IgD-negative memory B cell (primary cell): ENCODE measurements around the gene GDF9. TPM values are rescaled to one million over a fixed set of nuclear protein-coding genes. Genes with fewer than 3 reads are reported as not detected.

Source experiments
- H3K27ac Mint-ChIP-seq, 3 donors: one replicate each; pipeline ENCODE4 v1.8.0; 2020 to 2022; ENCODE audit warnings: mild to moderate bottlenecking in 3 of 3, mixed read lengths in 3 of 3, moderate library complexity in 1 of 3
- H3K27me3 Mint-ChIP-seq: one replicate; pipeline ENCODE4 v1.8.0; 2021; ENCODE audit warnings: mixed read lengths
- H3K36me3 Mint-ChIP-seq: one replicate; pipeline ENCODE4 v1.8.0; 2020; ENCODE audit warnings: mild to moderate bottlenecking, mixed read lengths
- H3K4me1 Mint-ChIP-seq, 3 donors: one replicate each; pipeline ENCODE4 v1.8.0; 2020 to 2022; ENCODE audit warnings: mixed read lengths in 3 of 3, mild to moderate bottlenecking in 1 of 3
- H3K4me3 Mint-ChIP-seq, 4 donors: one replicate each; pipeline ENCODE4 v1.8.0; 2020 to 2022; ENCODE audit warnings: mild to moderate bottlenecking in 4 of 4, mixed read lengths in 4 of 4, moderate library complexity in 3 of 4
- H3K9me3 Mint-ChIP-seq, 3 donors: one replicate each; pipeline ENCODE4 v1.8.0; 2020 to 2021; ENCODE audit warnings: mixed read lengths in 3 of 3, mild to moderate bottlenecking in 1 of 3
- polyA plus RNA-seq: library from polyadenylated mRNA; unstranded; fragments of 300-500 nt; fragmentation: Illumina TruSeq; gene quantifications from one replicate; pipeline ENCODE4 v1.2.3, GENCODE V29; 2021

The GDF9 gene
- polyA plus RNA-seq, 1 donor from 2014 or later = not detected

DNA sequence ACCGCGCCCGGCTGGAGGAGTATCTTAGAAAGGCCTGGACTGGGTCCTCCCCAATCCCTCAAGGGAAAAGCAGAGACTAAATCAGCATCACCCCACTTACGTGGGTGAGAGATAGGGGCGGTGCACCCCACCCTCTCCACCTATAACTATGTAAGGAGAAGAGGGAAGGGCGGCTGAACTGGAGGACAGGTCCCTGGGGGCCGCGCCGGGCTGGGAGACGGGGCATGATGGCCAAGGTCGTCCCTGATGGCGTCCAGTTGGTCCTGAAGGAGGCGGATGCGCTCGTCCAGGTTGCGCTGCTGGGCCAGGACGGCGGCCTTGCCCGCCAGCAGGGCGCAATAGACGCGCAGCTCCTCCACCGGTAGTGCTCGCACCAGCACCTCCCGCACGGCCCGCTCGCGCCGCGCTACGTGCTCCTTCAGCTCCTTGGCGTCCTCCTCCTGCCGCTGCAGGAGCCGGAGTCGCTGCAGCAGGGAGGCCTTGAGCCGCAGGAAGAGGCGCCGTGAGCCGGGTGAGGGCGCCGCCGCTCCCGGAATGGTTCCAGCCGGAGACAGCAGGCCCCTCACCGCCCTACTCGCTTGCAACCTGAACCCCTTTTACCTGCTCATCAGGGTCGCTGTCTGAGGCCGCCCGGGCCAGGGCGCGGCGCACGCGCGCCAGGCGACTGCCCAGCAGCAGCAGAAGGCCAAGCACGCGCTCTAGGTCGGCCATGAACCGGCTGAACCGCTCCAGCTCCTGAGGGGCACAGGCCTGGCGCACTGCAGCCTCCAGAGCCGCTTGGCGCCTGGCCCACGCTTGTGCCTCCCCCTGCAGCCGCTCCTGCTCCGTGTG is 43.4 kb downstream of the GDF9 start:
- H3K4me1 Mint-ChIP-seq = peaks cover 7 to 9% (median 8%) of the 10 kb centered on the region in 3 donors
- no peaks in the 10 kb centered on the region for H3K9me3 Mint-ChIP-seq
- peaks cover 36% of the 10 kb centered on the region for H3K27me3 Mint-ChIP-seq
- no peak overlapping the region for H3K27ac Mint-ChIP-seq
- H3K36me3 Mint-ChIP-seq = no peaks in the 10 kb centered on the region
- H3K4me3 Mint-ChIP-seq = peak overlapping the region in 1 of 4 donors; percentile 63

GRCh38 chr5:132821791-132822190 is 44.5 kb downstream of the GDF9 start:
- Mint-ChIP-seq H3K27me3 (peaks cover 26% of the 10 kb centered on the region), H3K27ac (no peak overlapping the region), H3K4me3 (no peak overlapping the region), H3K4me1 (peaks cover 7 to 9% (median 8%) of the 10 kb centered on the region in 3 donors), H3K9me3 (no peaks in the 10 kb centered on the region), H3K36me3 (no peaks in the 10 kb centered on the region)

GRCh38 chr5:132821350-132821749 is 44.9 kb downstream of the GDF9 start:
- Mint-ChIP-seq H3K4me1 (peaks cover 7 to 9% (median 8%) of the 10 kb centered on the region in 3 donors), H3K9me3 (no peaks in the 10 kb centered on the region), H3K27ac (no peak overlapping the region), H3K4me3 (no peak overlapping the region), H3K36me3 (no peaks in the 10 kb centered on the region), H3K27me3 (peaks cover 23% of the 10 kb centered on the region)

- H3K36me3 Mint-ChIP-seq = no peaks in the 10 kb centered on the region
- no peak overlapping the region for H3K27ac Mint-ChIP-seq
- H3K4me1 Mint-ChIP-seq = peaks cover 7 to 9% (median 8%) of the 10 kb centered on the region in 3 donors
- H3K9me3 Mint-ChIP-seq = no peaks in the 10 kb centered on the region
- H3K27me3 Mint-ChIP-seq = peaks cover 22% of the 10 kb centered on the region
- peak overlapping the region in 2 of 4 donors; percentile 41 to 71 for H3K4me3 Mint-ChIP-seq
These were observed 46.0 kb downstream of the GDF9 start for GRCh38 chr5:132820162-132820754.

DNA sequence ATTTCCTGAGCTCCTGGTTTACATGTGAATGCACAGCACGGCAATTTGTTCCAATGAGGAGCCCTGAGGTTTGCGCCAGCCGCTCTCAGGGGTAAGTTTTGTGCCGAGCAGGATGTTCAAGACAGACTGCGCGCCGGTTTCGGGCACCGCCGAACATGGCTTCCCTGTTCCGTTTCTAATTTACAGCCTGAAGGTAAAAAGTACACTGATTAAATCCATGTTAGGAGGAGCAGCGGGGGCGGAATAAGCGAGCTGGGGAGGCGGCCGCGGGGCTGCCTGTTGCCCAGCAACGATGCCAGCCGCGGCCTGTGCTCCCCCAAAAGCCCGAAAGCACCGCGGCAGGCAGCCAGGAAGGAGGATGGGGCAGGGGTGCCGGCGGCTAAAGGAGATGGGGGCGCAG is 46.8 kb downstream of the GDF9 start:
- Mint-ChIP-seq H3K9me3 (no peaks in the 10 kb centered on the region), H3K4me1 (peaks cover 7 to 9% (median 8%) of the 10 kb centered on the region in 3 donors), H3K36me3 (no peaks in the 10 kb centered on the region), H3K27ac (peak overlapping the region in 1 of 3 donors; percentile 79), H3K27me3 (peaks cover 22% of the 10 kb centered on the region), H3K4me3 (peak overlapping the region; percentile 64 to 86 (median 82))

- H3K4me1 Mint-ChIP-seq = peaks cover 12 to 17% (median 16%) of the 10 kb centered on the region in 3 donors
- H3K4me3 Mint-ChIP-seq = no peak overlapping the region
- no peaks in the 10 kb centered on the region for H3K36me3 Mint-ChIP-seq
- peaks cover 30% of the 10 kb centered on the region for H3K27me3 Mint-ChIP-seq
- H3K9me3 Mint-ChIP-seq = peaks cover 0 to 1% (median 0%) of the 10 kb centered on the region in 3 donors
- H3K27ac Mint-ChIP-seq = no peak overlapping the region
These were observed 49.3 kb downstream of the GDF9 start for GRCh38 chr5:132817011-132817410.

DNA sequence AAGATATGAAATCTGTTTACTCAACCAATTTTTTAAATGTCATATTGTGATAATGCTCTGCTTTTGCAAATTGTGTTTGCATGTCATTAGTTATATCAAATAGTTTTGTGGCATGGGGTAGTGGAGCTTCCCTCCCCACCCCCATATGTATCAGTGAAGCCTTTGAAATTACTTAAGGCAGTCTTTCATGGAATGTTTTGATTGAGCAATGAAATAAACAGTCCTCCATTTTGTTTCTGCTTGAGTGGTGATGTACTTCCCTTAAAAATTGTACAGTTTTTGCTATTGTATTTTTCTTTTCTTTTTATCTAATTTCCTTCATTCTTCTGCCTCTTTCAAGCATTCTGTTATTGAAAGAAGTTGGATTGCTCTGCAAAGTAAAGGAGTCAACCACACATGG is 49.7 kb downstream of the GDF9 start:
- H3K27me3 Mint-ChIP-seq = peaks cover 33% of the 10 kb centered on the region
- no peak overlapping the region for H3K4me3 Mint-ChIP-seq
- H3K27ac Mint-ChIP-seq = no peak overlapping the region
- H3K9me3 Mint-ChIP-seq = peaks cover 0 to 1% (median 0%) of the 10 kb centered on the region in 3 donors
- H3K36me3 Mint-ChIP-seq = no peaks in the 10 kb centered on the region
- peaks cover 12 to 17% (median 16%) of the 10 kb centered on the region in 3 donors for H3K4me1 Mint-ChIP-seq

- Mint-ChIP-seq H3K27me3 (peaks cover 33% of the 10 kb centered on the region), H3K27ac (no peak overlapping the region), H3K9me3 (peaks cover 0 to 1% (median 0%) of the 10 kb centered on the region in 3 donors), H3K4me1 (peaks cover 12 to 17% (median 16%) of the 10 kb centered on the region in 3 donors), H3K36me3 (no peaks in the 10 kb centered on the region), H3K4me3 (no peak overlapping the region)
These were observed 50.2 kb downstream of the GDF9 start for GRCh38 chr5:132816083-132816482.

GRCh38 chr5:132815454-132815853 is 50.8 kb downstream of the GDF9 start:
- Mint-ChIP-seq H3K27ac (no peak overlapping the region), H3K27me3 (peaks cover 32% of the 10 kb centered on the region), H3K4me1 (peaks cover 12 to 17% (median 16%) of the 10 kb centered on the region in 3 donors), H3K4me3 (peak overlapping the region in 2 of 4 donors; percentile 41 to 54), H3K9me3 (peaks cover 0 to 1% (median 0%) of the 10 kb centered on the region in 3 donors), H3K36me3 (no peaks in the 10 kb centered on the region)

- H3K9me3 Mint-ChIP-seq = peaks cover 0 to 1% (median 0%) of the 10 kb centered on the region in 3 donors
- H3K27me3 Mint-ChIP-seq = peaks cover 30% of the 10 kb centered on the region
- H3K4me3 Mint-ChIP-seq = peak overlapping the region in 2 of 4 donors; percentile 41 to 54
- no peaks in the 10 kb centered on the region for H3K36me3 Mint-ChIP-seq
- H3K4me1 Mint-ChIP-seq = peaks cover 7 to 17% (median 11%) of the 10 kb centered on the region in 3 donors
- H3K27ac Mint-ChIP-seq = no peak overlapping the region
These were observed 51.6 kb downstream of the GDF9 start for GRCh38 chr5:132814503-132815294.

- peaks cover 4 to 10% (median 7%) of the 10 kb centered on the region in 3 donors for H3K4me1 Mint-ChIP-seq
- H3K4me3 Mint-ChIP-seq = no peak overlapping the region
- H3K27ac Mint-ChIP-seq = no peak overlapping the region
- peaks cover 0 to 1% (median 0%) of the 10 kb centered on the region in 3 donors for H3K9me3 Mint-ChIP-seq
- no peaks in the 10 kb centered on the region for H3K36me3 Mint-ChIP-seq
- peaks cover 31% of the 10 kb centered on the region for H3K27me3 Mint-ChIP-seq
These were observed 52.4 kb downstream of the GDF9 start for GRCh38 chr5:132813599-132814502.

DNA sequence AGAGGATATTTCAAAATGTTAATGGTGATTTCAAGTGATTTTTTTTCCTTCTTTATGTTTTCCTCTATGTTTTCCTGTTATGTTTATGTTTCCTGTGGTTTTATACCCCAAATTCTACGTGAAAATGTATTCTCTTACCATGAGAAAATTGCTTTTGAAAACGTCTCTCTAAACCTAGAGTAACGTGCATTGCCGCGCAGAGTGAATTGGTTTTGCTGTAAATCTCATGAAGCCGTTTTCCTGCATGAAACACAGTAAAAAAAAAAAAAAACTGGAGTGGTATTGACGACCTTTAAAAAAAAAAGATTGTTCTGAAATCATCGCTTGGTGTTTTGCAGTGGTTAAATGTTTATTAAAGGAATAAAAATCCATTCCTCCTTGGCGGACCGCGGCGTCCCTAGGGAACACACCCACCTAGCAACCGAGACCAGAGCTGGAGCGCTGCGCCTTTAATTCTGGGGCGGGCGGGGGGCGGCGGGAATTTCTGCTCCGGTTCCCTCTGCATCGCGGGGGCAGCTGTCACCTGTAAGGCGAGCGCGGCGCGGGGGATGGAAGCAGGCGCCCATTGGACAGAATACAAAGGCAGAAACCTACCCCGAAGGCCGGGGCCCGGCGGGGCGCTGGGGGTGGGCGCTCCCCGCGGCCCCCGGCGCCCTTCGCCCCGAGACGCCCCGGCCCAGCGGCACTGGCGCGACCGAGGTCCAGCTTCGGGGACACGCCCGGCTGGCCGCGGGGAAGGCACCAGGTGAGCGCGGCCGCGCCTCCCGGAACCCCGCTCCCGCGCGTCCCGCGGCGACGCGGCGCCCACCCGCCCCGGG is 53.3 kb downstream of the GDF9 start, which contains the start of gene SOWAHA:
TSS of gene SOWAHA (plus strand) at position 522 of the 818 bp plus-strand sequence. CDS start 320 bp downstream, outside the sequence.
- H3K4me1 Mint-ChIP-seq = peaks cover 4 to 10% (median 7%) of the 10 kb centered on the region in 3 donors
- H3K27me3 Mint-ChIP-seq = peaks cover 31% of the 10 kb centered on the region
- H3K4me3 Mint-ChIP-seq = peak within 1 kb of the TSS; percentile 40 to 93 (median 68)
- H3K9me3 Mint-ChIP-seq = peaks cover 0 to 1% (median 0%) of the 10 kb centered on the region in 3 donors
- H3K36me3 Mint-ChIP-seq = no peaks in the 10 kb centered on the region
- peak within 1 kb of the TSS in 2 of 3 donors; percentile 73 to 76 for H3K27ac Mint-ChIP-seq

DNA sequence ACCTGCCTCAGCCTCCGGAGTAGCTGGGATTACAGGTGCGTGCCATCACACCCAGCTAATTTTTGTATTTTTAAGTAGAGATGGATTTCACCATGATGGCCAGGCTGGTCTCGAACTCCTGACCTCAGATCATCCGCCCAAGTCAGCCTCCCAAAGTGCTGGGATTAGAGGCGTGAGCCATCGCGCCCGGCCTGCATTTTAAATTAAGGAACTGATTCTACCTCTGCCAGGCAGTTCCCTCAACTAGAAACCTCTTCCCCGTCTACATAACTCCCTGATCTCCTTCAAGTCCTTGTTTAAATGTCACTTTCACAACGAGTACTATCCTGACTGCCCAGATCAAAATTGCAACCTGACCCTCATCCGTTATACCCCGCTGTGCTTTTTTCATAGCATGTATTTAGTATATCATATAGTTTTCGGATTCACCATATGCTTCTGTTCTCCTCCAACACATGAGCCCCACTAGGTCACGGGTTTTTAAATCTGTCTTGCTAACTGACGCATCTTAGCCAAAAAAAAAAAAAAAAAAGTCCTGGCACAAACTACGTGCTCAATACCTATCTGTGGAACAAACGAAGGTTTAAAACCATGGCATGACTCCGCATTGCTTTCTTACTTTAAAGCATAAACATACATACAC is 54.0 kb downstream of the GDF9 start:
- peak overlapping the region; percentile 40 to 93 (median 68) for H3K4me3 Mint-ChIP-seq
- peaks cover 4 to 10% (median 7%) of the 10 kb centered on the region in 3 donors for H3K4me1 Mint-ChIP-seq
- peaks cover 0 to 1% (median 0%) of the 10 kb centered on the region in 3 donors for H3K9me3 Mint-ChIP-seq
- H3K36me3 Mint-ChIP-seq = no peaks in the 10 kb centered on the region
- peaks cover 34% of the 10 kb centered on the region for H3K27me3 Mint-ChIP-seq
- no peak overlapping the region for H3K27ac Mint-ChIP-seq
